ENCODE measurements around the gene DCAF12L2. TPM values are rescaled to one million over a fixed set of nuclear protein-coding genes. Genes with fewer than 3 reads are reported as not detected.

Gene DCAF12L2
- total RNA-seq, 6 experiments from 2014 or later = not detected

DNA sequence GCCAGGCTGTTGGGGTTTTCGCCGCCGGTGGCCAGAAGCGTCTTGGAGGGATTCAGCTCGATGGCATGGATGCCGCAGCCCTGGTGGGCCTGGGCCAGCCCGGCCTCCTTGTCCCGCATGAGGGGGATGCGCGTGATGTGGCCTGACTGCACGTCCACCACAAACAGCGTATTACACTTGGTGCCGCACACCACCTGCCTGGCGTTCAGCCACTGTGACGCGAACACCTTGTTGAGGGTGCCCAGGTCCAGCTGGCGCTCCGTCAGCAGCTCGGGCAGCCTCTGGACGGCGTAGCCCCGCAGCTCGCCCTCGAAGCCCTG, 728 bp downstream of the DCAF12L2 start:
- Histone ChIP-seq H3K9me3 (no peaks in the 10 kb centered on the region), H3K27me3 (no peaks in the 10 kb centered on the region), H3K4me1 (no peaks in the 10 kb centered on the region), H3K4me3 (no peak overlapping the region), H3K27ac (no peak overlapping the region), H3K36me3 (no peaks in the 10 kb centered on the region)
- intact Hi-C loops (cut with DNase I) = no loop called here
- DNase-seq (peak in 1 of 3 donors; percentile 13), ATAC-seq (no peak)
- TF ChIP-seq POLR2A (IDR thresholded peaks at IDR 0.05) = no peak
- WGBS (ENCODE audit: insufficient coverage, low coverage, low lambda C conversion rate, missing lambda C conversion rate) = no CpG with 5 or more reads among the region's 24 CpGs

GRCh38 chrX:126164689-126165400, 1.2 kb downstream of the DCAF12L2 start:
- ATAC-seq (peak in 1 of 4 donors; percentile 27), DNase-seq (peak in 1 of 3 donors; percentile 15)
- intact Hi-C loops (cut with DNase I) = no loop called here
- Histone ChIP-seq H3K4me1 (no peaks in the 10 kb centered on the region), H3K4me3 (no peak overlapping the region), H3K36me3 (no peaks in the 10 kb centered on the region), H3K27ac (no peak overlapping the region), H3K27me3 (no peaks in the 10 kb centered on the region), H3K9me3 (no peaks in the 10 kb centered on the region)
- TF ChIP-seq POLR2A (IDR thresholded peaks at IDR 0.05) = no peak
- TF ChIP-seq CTCF (IDR thresholded peaks at IDR 0.05) = no peak
- WGBS (ENCODE audit: insufficient coverage, low coverage, low lambda C conversion rate, missing lambda C conversion rate) = 73% methylated on average over 3 of the region's 37 CpGs

GRCh38 chrX:126164226-126164625, 1.9 kb downstream of the DCAF12L2 start:
- no peak for TF ChIP-seq CTCF (IDR thresholded peaks at IDR 0.05)
- no peak for TF ChIP-seq POLR2A (IDR thresholded peaks at IDR 0.05)
- WGBS (ENCODE audit: insufficient coverage, low coverage, low lambda C conversion rate, missing lambda C conversion rate) = 61% methylated on average over 7 of the region's 9 CpGs
- H3K4me1 ChIP-seq = no peaks in the 10 kb centered on the region
- no peak overlapping the region for H3K27ac ChIP-seq
- H3K4me3 ChIP-seq = no peak overlapping the region
- no peaks in the 10 kb centered on the region for H3K9me3 ChIP-seq
- H3K36me3 ChIP-seq = no peaks in the 10 kb centered on the region
- ATAC-seq = no peak
- DNase-seq = no peak
- no peaks in the 10 kb centered on the region for H3K27me3 ChIP-seq
- intact Hi-C loops (cut with DNase I) = no loop called here

- H3K27me3 ChIP-seq = no peaks in the 10 kb centered on the region
- DNase-seq (no peak), ATAC-seq (no peak)
- no peaks in the 10 kb centered on the region for H3K36me3 ChIP-seq
- H3K9me3 ChIP-seq = no peaks in the 10 kb centered on the region
- 29% methylated on average over 2 of the region's 2 CpGs for WGBS (ENCODE audit: insufficient coverage, low coverage, low lambda C conversion rate, missing lambda C conversion rate)
- TF ChIP-seq POLR2A (IDR thresholded peaks at IDR 0.05) (no peak), CTCF (IDR thresholded peaks at IDR 0.05) (no peak)
- no peak overlapping the region for H3K27ac ChIP-seq
- H3K4me1 ChIP-seq = no peaks in the 10 kb centered on the region
- no peak overlapping the region for H3K4me3 ChIP-seq
- intact Hi-C loops (cut with DNase I) = no loop called here
Observed at GRCh38 chrX:126141014-126141413, 25.1 kb downstream of the DCAF12L2 start.

GRCh38 chrX:126137899-126138298, 28.2 kb downstream of the DCAF12L2 start:
- no CpG with 5 or more reads among the region's 1 CpG for WGBS (ENCODE audit: insufficient coverage, low coverage, low lambda C conversion rate, missing lambda C conversion rate)
- Histone ChIP-seq H3K36me3 (no peaks in the 10 kb centered on the region), H3K9me3 (no peaks in the 10 kb centered on the region), H3K4me3 (no peak overlapping the region), H3K27me3 (no peaks in the 10 kb centered on the region), H3K27ac (no peak overlapping the region), H3K4me1 (no peaks in the 10 kb centered on the region)
- ATAC-seq (peak in 3 of 4 donors; percentile 39 to 51 (median 49)), DNase-seq (no peak)
- intact Hi-C loops (cut with DNase I) = no loop called here
- TF ChIP-seq CTCF (IDR thresholded peaks at IDR 0.05) = peak; percentile 14 to 36 (median 29)
- no peak for TF ChIP-seq POLR2A (IDR thresholded peaks at IDR 0.05)
